SU-DHL-6 (cell line): ENCODE data around the gene PIEZO1.

Source experiments
- H2AFZ ChIP-seq: fragments of 200-600 bp; sonication (generic); 2 replicates; pipeline ENCODE4 v1.6.1; 2014; ENCODE audit warnings: low read depth, mild to moderate bottlenecking, moderate library complexity, mixed read lengths, antibody characterized with exemption, low read length; ENCODE audit not compliant: severe bottlenecking
- H3F3A ChIP-seq: fragments of 200-600 bp; shearing (Covaris generic); 2 replicates; pipeline ENCODE4 v1.6.0; 2016; ENCODE audit warnings: antibody characterized with exemption, mild to moderate bottlenecking; ENCODE audit not compliant: insufficient read depth
- H3K27ac ChIP-seq: fragments of 200-600 bp; sonication (generic); 2 replicates; pipeline ENCODE4 v1.5.1; 2016; ENCODE audit warnings: low read depth, mild to moderate bottlenecking, low read length, moderate library complexity, mixed read lengths
- H3K27me3 ChIP-seq: fragments of 200-600 bp; sonication (generic), shearing (Covaris generic); 2 replicates; pipeline ENCODE4 v1.6.0; 2014; ENCODE audit warnings: mild to moderate bottlenecking, low read length
- H3K36me3 ChIP-seq: fragments of 200-600 bp; sonication (generic); 2 replicates; pipeline ENCODE4 v1.6.1; 2014; ENCODE audit warnings: mild to moderate bottlenecking, low read length, mixed read lengths
- H3K4me2 ChIP-seq: fragments of 300-600, 200-600 bp; shearing (Covaris generic), sonication (generic); 2 replicates; pipeline ENCODE4 v1.6.0; 2014; ENCODE audit warnings: low read length, low read depth, mild to moderate bottlenecking; ENCODE audit not compliant: poor library complexity, severe bottlenecking
- H3K4me3 ChIP-seq: fragments of 200-600 bp; sonication (generic); 2 replicates; pipeline ENCODE4 v1.5.1; 2014; ENCODE audit warnings: antibody characterized with exemption, low read length, mild to moderate bottlenecking, mixed read lengths; ENCODE audit not compliant: insufficient read depth, poor library complexity, severe bottlenecking
- H3K79me2 ChIP-seq: fragments of 200-600 bp; sonication (generic); 2 replicates; pipeline ENCODE4 v1.6.1; 2014; ENCODE audit warnings: mild to moderate bottlenecking, low read length, moderate library complexity; ENCODE audit not compliant: insufficient read depth
- H3K9ac ChIP-seq: fragments of 200-600 bp; sonication (generic); 2 replicates; pipeline ENCODE4 v1.7.0; 2014; ENCODE audit warnings: mild to moderate bottlenecking, low read length
- H3K9me2 ChIP-seq: fragments of 200-600 bp; sonication (generic); replicated peaks from 2 replicates; pipeline ENCODE4 v1.6.1; 2014; ENCODE audit warnings: low read length; ENCODE audit not compliant: insufficient read depth
- H3K9me3 ChIP-seq: fragments of 200-600 bp; sonication (generic); 2 replicates; pipeline ENCODE4 v1.6.1; 2014; ENCODE audit warnings: low read length, mixed read lengths; ENCODE audit not compliant: insufficient read depth
- H4K20me1 ChIP-seq: fragments of 200-600 bp; sonication (generic); 2 replicates; pipeline ENCODE4 v1.6.1; 2014; ENCODE audit warnings: low read depth, mild to moderate bottlenecking, antibody characterized with exemption, low read length, moderate library complexity, mixed read lengths
- EZH2phosphoT487 ChIP-seq: fragments of 200-600 bp; sonication (generic), shearing (Covaris generic); conservative IDR thresholded peaks from 2 replicates; pipeline ENCODE4 v1.6.1; 2018; ENCODE audit warnings: mild to moderate bottlenecking, antibody characterized with exemption, low read length, moderate library complexity, mixed read lengths
- TF ChIP-seq, protein P1 (sequence below): fragments of 200-600 bp; sonication (generic); IDR thresholded peaks from one replicate; pipeline ENCODE4 v1.5.1; 2017; ENCODE audit warnings: antibody characterized with exemption, mild to moderate bottlenecking, low read length, moderate library complexity; ENCODE audit not compliant: insufficient read depth, poor library complexity, severe bottlenecking

The PIEZO1 gene

DNA sequence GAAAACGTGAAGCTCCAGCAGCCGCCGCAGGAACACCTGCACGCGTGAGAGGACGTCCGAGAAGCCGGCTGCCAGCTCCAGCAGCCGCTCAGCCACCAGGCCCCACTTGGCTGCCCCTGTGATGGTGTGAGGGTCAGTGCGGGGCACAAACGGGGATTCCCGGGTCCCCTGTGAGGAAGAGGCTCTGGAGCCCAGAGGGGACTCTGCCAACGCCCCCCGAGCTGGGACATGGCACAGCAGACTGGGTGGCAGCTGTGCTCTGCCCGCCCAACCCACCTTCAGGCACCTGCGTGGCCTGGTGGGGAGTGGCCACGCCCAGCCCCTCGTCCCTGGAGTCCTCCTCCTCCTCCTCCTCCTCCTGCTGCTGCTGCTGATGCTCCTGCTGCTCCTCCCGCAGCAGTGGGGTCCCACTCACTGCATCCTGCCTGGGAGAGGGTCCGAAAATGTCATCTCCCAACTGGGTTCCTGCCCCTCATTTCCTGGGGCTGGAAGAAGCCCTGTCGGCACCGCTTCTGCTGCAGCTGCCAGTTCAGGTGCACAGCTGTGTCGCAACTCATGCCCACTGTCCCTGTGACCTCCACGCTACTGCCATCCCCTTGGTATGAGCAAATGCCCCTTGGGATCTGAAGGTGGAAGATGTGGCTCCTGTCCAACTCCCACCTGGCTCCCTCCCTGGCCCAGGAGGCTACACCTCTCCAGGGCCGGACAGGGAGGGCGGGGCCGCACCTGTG, 51.2 kb downstream of the PIEZO1 start:
- Histone ChIP-seq H3K9me3 (no peaks in the 10 kb centered on the region), H2AFZ (no peak overlapping the region), H4K20me1 (no peaks in the 10 kb centered on the region), H3K36me3 (no peaks in the 10 kb centered on the region), H3K4me2 (no peak overlapping the region), H3K27ac (no peak overlapping the region), H3F3A (no peaks in the 10 kb centered on the region), H3K9ac (no peak overlapping the region), H3K9me2 (no peaks in the 10 kb centered on the region), H3K79me2 (no peaks in the 10 kb centered on the region), H3K4me3 (no peak overlapping the region), H3K27me3 (no peaks in the 10 kb centered on the region)
- TF ChIP-seq EZH2phosphoT487, result no peak
- TF ChIP-seq, protein P1, sequence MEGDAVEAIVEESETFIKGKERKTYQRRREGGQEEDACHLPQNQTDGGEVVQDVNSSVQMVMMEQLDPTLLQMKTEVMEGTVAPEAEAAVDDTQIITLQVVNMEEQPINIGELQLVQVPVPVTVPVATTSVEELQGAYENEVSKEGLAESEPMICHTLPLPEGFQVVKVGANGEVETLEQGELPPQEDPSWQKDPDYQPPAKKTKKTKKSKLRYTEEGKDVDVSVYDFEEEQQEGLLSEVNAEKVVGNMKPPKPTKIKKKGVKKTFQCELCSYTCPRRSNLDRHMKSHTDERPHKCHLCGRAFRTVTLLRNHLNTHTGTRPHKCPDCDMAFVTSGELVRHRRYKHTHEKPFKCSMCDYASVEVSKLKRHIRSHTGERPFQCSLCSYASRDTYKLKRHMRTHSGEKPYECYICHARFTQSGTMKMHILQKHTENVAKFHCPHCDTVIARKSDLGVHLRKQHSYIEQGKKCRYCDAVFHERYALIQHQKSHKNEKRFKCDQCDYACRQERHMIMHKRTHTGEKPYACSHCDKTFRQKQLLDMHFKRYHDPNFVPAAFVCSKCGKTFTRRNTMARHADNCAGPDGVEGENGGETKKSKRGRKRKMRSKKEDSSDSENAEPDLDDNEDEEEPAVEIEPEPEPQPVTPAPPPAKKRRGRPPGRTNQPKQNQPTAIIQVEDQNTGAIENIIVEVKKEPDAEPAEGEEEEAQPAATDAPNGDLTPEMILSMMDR, result no peak

DNA sequence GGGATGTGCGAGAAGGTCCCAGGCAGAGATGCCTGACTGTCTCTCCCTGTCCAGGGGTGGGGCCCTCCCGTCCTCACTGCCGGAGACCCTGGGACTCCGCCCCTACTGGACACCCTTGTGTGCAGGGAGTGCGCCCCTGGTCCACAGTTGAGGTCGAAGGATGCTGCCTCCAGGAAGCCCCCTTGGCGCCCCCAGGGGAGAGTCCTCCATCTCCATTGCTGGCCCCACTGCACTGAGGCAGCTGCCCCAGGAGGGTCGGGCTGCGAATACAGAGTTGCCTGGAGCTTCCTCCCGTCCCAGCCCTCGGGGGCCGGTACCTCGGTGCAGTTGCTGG, 52.1 kb downstream of the PIEZO1 start:
- no peaks in the 10 kb centered on the region for H3F3A ChIP-seq
- TF ChIP-seq EZH2phosphoT487, result no peak
- TF ChIP-seq, protein P1, result no peak
- no peak overlapping the region for H3K27ac ChIP-seq
- H3K36me3 ChIP-seq, result no peaks in the 10 kb centered on the region
- no peaks in the 10 kb centered on the region for H3K79me2 ChIP-seq
- no peaks in the 10 kb centered on the region for H4K20me1 ChIP-seq
- no peak overlapping the region for H3K4me3 ChIP-seq
- H3K9me2 ChIP-seq, result no peaks in the 10 kb centered on the region
- H3K27me3 ChIP-seq, result no peaks in the 10 kb centered on the region
- no peak overlapping the region for H2AFZ ChIP-seq
- H3K9ac ChIP-seq, result no peak overlapping the region
- no peaks in the 10 kb centered on the region for H3K9me3 ChIP-seq
- H3K4me2 ChIP-seq, result no peak overlapping the region

DNA sequence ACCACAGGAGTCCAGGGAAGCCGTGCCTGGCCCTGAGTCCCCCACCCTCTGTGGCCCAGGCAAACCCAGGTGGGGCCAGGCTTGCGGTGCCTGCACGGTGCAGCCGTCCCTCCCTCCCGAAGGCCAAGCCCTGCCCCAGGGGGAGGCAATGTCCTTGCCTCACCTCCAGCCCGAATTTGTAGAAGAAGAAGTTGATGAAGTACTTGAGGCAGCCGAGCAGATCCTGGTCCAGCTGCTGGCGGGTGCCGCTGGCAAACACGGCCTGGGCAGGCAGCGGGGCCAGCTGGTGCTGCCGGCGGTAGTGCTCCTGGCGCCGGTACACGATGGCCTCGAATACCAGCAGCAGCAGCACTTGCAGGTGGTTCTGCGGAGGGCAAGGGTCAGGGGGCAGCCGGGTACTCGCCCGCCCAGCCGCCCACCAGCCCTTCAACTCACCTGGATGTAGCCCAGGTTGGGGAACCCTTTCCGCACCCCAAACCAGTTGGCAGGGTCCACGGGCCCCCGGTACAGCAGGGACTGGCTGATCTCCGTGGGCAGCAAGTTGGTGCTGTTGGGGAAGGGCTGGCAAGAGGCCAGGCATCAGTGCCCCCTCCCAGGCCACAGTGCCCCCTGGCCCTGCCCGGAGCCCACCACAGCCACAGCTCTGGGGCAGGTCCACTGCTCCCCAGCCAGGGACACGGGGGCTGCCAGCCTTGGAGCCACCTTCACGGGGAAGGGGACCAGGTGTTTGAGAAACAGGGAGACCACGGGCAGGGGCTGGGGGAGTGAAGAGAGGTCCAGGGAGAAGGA, 52.7 kb downstream of the PIEZO1 start:
- no peaks in the 10 kb centered on the region for H3K36me3 ChIP-seq
- no peaks in the 10 kb centered on the region for H3K27me3 ChIP-seq
- TF ChIP-seq, protein P1, result no peak
- no peak for TF ChIP-seq EZH2phosphoT487
- H3K27ac ChIP-seq, result no peak overlapping the region
- H3K9me2 ChIP-seq, result no peaks in the 10 kb centered on the region
- H3K4me3 ChIP-seq, result no peak overlapping the region
- no peaks in the 10 kb centered on the region for H3F3A ChIP-seq
- H3K79me2 ChIP-seq, result no peaks in the 10 kb centered on the region
- no peaks in the 10 kb centered on the region for H4K20me1 ChIP-seq
- no peak overlapping the region for H3K9ac ChIP-seq
- no peak overlapping the region for H2AFZ ChIP-seq
- H3K4me2 ChIP-seq, result no peak overlapping the region
- no peaks in the 10 kb centered on the region for H3K9me3 ChIP-seq
